ENCODE results near the gene SMAD6. TPM values are rescaled to one million over a fixed set of nuclear protein-coding genes. Genes with fewer than 3 reads are reported as not detected.

The SMAD6 gene
- total and polyA plus RNA-seq, 12 donors, result 1.9 to 31.9 (median 7.4) TPM

DNA sequence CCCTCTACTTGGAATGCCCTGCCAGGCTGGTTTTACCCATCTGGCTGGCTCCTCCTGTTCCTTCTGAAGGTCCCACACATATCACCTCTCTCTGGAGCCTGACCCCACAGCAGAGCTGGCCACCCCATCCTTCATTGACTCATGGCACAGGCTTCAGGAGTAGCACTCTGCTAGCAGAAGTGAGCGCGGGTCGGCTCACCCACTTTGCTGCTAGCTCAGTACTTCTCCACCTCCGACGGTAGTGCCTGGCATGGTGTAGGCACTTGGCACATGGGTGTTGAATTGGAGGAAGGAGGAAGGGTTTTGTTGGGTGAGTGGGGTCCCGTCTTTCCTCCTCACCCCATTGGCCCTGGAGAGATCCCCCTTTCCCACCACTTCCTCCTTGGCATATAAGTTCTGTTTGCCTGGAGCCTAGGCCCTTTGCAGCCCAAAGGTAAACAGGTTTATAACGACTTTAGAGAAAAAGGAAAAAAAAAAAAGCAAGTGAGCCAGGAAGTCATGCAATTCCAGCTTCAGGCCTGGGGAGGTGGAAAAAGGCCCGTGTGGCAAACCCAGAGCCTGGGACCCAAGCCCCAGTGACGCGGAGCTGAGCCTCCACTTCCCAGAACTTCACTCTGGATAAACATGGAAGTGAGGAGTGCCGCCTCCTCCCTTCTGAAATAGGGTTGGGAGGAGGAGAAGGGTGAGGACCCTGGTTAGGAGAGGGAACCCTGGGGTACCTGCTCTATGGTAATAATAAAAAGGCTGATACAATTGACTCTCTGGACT lies 35.4 kb downstream of the SMAD6 start:
- peaks cover 0 to 10% of the 10 kb centered on the region in 2 donors for H3K4me1 ChIP-seq (replicated peaks in 1 of 2)
- H3K36me3 ChIP-seq (replicated peaks in 1 of 2), result no peaks in the 10 kb centered on the region
- H3K27ac ChIP-seq, result no peak overlapping the region
- no peaks in the 10 kb centered on the region for H3K27me3 ChIP-seq
- TF ChIP-seq POLR2A (IDR thresholded peaks at IDR 0.05), result no peak
- TF ChIP-seq, protein P1, sequence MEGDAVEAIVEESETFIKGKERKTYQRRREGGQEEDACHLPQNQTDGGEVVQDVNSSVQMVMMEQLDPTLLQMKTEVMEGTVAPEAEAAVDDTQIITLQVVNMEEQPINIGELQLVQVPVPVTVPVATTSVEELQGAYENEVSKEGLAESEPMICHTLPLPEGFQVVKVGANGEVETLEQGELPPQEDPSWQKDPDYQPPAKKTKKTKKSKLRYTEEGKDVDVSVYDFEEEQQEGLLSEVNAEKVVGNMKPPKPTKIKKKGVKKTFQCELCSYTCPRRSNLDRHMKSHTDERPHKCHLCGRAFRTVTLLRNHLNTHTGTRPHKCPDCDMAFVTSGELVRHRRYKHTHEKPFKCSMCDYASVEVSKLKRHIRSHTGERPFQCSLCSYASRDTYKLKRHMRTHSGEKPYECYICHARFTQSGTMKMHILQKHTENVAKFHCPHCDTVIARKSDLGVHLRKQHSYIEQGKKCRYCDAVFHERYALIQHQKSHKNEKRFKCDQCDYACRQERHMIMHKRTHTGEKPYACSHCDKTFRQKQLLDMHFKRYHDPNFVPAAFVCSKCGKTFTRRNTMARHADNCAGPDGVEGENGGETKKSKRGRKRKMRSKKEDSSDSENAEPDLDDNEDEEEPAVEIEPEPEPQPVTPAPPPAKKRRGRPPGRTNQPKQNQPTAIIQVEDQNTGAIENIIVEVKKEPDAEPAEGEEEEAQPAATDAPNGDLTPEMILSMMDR (IDR thresholded peaks at IDR 0.05), result no peak
- H3K9me3 ChIP-seq (replicated peaks in 1 of 3), result no peaks in the 10 kb centered on the region
- intact Hi-C loops (cut with DNase I), result no loop called here
- 80 to 91% (median 87%) methylated on average over 11 of the region's 11 CpGs for WGBS, 4 donors
- DNase-seq, result no peak
- no peak overlapping the region for H3K4me3 ChIP-seq

DNA sequence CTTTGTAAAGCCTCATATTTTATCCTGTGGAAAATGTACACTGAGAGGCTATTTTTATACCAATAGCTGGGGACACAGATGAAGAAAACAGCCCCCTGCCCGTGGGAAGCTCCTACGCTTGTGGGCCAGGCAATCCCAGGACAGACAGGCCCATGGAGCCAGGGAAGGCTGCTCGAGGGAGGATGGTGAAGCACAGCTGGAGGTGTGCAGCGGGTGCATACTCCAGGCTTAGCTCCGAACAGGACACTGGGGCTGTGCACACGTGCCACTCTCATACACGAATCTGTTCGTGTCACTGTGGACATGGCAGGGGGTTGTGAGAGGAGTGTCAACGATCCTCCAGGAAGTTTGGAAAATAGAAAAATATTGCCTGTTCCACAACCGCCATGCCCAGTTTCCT lies 36.1 kb downstream of the SMAD6 start:
- no peak overlapping the region for H3K4me3 ChIP-seq
- H3K27ac ChIP-seq, result no peak overlapping the region
- intact Hi-C loops (cut with DNase I), result no loop called here
- peaks cover 0 to 10% of the 10 kb centered on the region in 2 donors for H3K4me1 ChIP-seq (replicated peaks in 1 of 2)
- no peaks in the 10 kb centered on the region for H3K27me3 ChIP-seq
- TF ChIP-seq, protein P1 (IDR thresholded peaks at IDR 0.05), result no peak
- no peak for DNase-seq
- no peaks in the 10 kb centered on the region for H3K36me3 ChIP-seq (replicated peaks in 1 of 2)
- 87 to 89% (median 88%) methylated on average over 10 of the region's 10 CpGs for WGBS, 4 donors
- no peaks in the 10 kb centered on the region for H3K9me3 ChIP-seq (replicated peaks in 1 of 3)

DNA sequence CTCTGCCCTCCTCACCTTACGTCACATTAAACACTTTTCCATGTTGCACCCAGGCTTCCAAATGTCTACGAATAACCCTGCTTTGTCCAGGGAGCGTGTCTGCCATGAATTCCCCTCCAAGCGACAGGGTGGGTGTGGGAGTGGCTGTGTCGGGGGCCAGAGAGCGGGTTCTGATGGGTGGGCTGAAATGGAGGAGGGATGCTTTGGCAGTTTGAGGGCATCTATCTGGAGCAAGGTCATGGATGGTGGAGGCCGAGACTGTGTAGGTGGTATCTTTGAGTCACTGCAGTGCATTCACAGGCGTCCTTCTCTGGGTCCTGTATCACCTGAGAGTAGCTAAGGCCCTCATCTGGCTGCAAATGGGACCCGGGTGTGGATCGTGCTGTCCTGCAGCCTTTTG lies 36.6 kb downstream of the SMAD6 start:
- intact Hi-C loops (cut with DNase I), result no loop called here
- TF ChIP-seq, protein P1 (IDR thresholded peaks at IDR 0.05), result no peak
- TF ChIP-seq POLR2A (IDR thresholded peaks at IDR 0.05), result no peak
- no peaks in the 10 kb centered on the region for H3K36me3 ChIP-seq (replicated peaks in 1 of 2)
- no peak overlapping the region for H3K4me3 ChIP-seq
- no peak overlapping the region for H3K27ac ChIP-seq
- H3K27me3 ChIP-seq, result no peaks in the 10 kb centered on the region
- H3K4me1 ChIP-seq (replicated peaks in 1 of 2), result peaks cover 0 to 9% of the 10 kb centered on the region in 2 donors
- WGBS, 4 donors, result 83 to 89% (median 87%) methylated on average over 10 of the region's 10 CpGs
- no peaks in the 10 kb centered on the region for H3K9me3 ChIP-seq (replicated peaks in 1 of 3)
- no peak for DNase-seq

DNA sequence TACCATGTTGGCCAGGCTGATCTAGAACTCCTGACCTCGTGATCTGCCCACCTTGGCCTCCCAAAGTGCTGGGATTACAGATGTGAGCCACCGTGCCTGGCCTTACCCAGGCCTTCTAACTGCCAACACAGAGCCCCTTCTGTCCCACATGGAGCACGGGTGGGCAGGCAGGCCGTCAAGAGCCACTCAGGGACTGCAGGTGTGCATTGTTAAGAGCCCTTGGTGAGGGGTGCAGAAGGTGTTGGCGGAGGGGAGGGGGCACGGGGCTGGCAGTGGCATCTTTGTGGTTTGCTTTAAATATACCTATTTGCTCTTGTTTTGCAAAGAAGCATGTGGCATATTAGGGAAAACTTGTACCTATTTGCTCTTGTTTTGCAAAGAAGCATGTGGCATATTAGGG lies 37.3 kb downstream of the SMAD6 start:
- Histone ChIP-seq H3K36me3 (replicated peaks in 1 of 2) (no peaks in the 10 kb centered on the region), H3K9me3 (replicated peaks in 1 of 3) (no peaks in the 10 kb centered on the region), H3K4me3 (no peak overlapping the region), H3K27me3 (no peaks in the 10 kb centered on the region), H3K27ac (no peak overlapping the region), H3K4me1 (replicated peaks in 1 of 2) (peaks cover 0 to 2% of the 10 kb centered on the region in 2 donors)
- TF ChIP-seq, protein P1 (IDR thresholded peaks at IDR 0.05), result no peak
- TF ChIP-seq POLR2A (IDR thresholded peaks at IDR 0.05), result no peak
- WGBS, 4 donors, result 73 to 88% (median 81%) methylated on average over 5 to 6 of the region's 6 CpGs
- no peak for DNase-seq
- intact Hi-C loops (cut with DNase I), result no loop called here
